PC-9 (cell line): ENCODE results near the gene PRR20D. TPM values are rescaled to one million over a fixed set of nuclear protein-coding genes. Genes with fewer than 3 reads are reported as not detected.

Experiments
- BruUV-seq: library from RNA; stranded (reverse); fragments of 400-500 nt; replicated peaks from 2 replicates; lab custom pipeline; 2021; lab: Mats Ljungman, UMichigan
- CTCF ChIA-PET: fragments of 300-600 bp; sonication (Branson Sonifier 250); formaldehyde crosslinking; loops from one replicate; lab custom pipeline; 2022; ENCODE audit warnings: antibody characterized with exemption; lab: Charles Lee
- POLR2A ChIA-PET: fragments of 300-600 bp; sonication (Branson Sonifier 250); formaldehyde crosslinking; loops from one replicate; lab custom pipeline; 2022; ENCODE audit warnings: antibody characterized with exemption; ENCODE audit not compliant: unreplicated experiment; lab: Charles Lee
- DNase-seq, 2 experiments: peaks; one replicate each; pipeline versions ENCODE4 v3.0.0 to v3.0.0-alpha.2; 2015 to 2022; ENCODE audit warnings: mixed read lengths in 1 of 2
- H2AFZ ChIP-seq: fragments of 200-600 bp; sonication (generic); 2 replicates; pipeline ENCODE4 v1.8.1; 2017; ENCODE audit warnings: antibody characterized with exemption
- H3F3A ChIP-seq: fragments of 200-600 bp; sonication (generic); 2 replicates; pipeline ENCODE4 v1.8.1; 2017; ENCODE audit warnings: antibody characterized with exemption, mild to moderate bottlenecking, low read depth; ENCODE audit not compliant: insufficient read depth
- H3K27ac ChIP-seq: fragments of 200-600 bp; sonication (generic); 2 replicates; pipeline ENCODE4 v1.6.1; 2016; ENCODE audit warnings: mixed run types
- H3K27me3 ChIP-seq: fragments of 200-600 bp; sonication (generic); 2 replicates; pipeline ENCODE4 v1.6.1; 2016; ENCODE audit warnings: low read depth, mixed run types; ENCODE audit not compliant: insufficient read depth
- H3K36me3 ChIP-seq: fragments of 200-600 bp; sonication (generic); 2 replicates; pipeline ENCODE4 v1.6.1; 2016; ENCODE audit warnings: low read depth, mixed run types
- H3K4me1 ChIP-seq: fragments of 200-600 bp; sonication (generic); replicated peaks from 2 replicates; pipeline ENCODE4 v1.6.1; 2016; ENCODE audit warnings: mixed run types; ENCODE audit not compliant: insufficient read depth
- H3K4me2 ChIP-seq: fragments of 200-600 bp; sonication (generic); 2 replicates; pipeline ENCODE4 v1.6.1; 2017; ENCODE audit warnings: mixed run types
- H3K4me3 ChIP-seq: fragments of 200-600 bp; sonication (generic); 2 replicates; pipeline ENCODE4 v1.6.1; 2016; ENCODE audit warnings: mixed run types
- H3K79me2 ChIP-seq: fragments of 200-600 bp; sonication (generic); 2 replicates; pipeline ENCODE4 v1.6.1; 2017; ENCODE audit warnings: low read depth, mixed run types
- H3K9me2 ChIP-seq: fragments of 200-600 bp; sonication (generic); 2 replicates; pipeline ENCODE4 v1.8.1; 2017; ENCODE audit warnings: mild to moderate bottlenecking; ENCODE audit not compliant: insufficient read depth
- H3K9me3 ChIP-seq: fragments of 200-600 bp; sonication (generic); 2 replicates; pipeline ENCODE4 v1.8.1; 2016; ENCODE audit warnings: low read depth; ENCODE audit not compliant: insufficient read depth
- H4K20me1 ChIP-seq: fragments of 200-600 bp; sonication (generic); 2 replicates; pipeline ENCODE4 v1.8.1; 2017; ENCODE audit not compliant: insufficient read depth
- EZH2 ChIP-seq: fragments of 200-600 bp; sonication (generic); IDR thresholded peaks from 2 replicates; pipeline ENCODE4 v1.8.0; 2017; ENCODE audit warnings: antibody characterized with exemption, low read depth
- intact Hi-C: fragments of 100-400 bp; cut with micrococcal nuclease; formaldehyde crosslinking; loops from one replicate; pipeline ENCODE4 v1.10.0; 2022; ENCODE audit not compliant: unreplicated experiment
- total RNA-seq: library from RNA; stranded (reverse); gene quantifications from 2 replicates; pipeline ENCODE4 v1.2.3, GENCODE V29; 2021
- TF ChIP-seq, protein P1 (sequence below): fragments of 200-600 bp; sonication (generic); conservative IDR thresholded peaks from 2 replicates; pipeline ENCODE4 v1.6.1; 2017; ENCODE audit warnings: mixed run types, antibody characterized with exemption, mild to moderate bottlenecking, moderate library complexity

Gene PRR20D
- total RNA-seq, 1 experiment from 2014 or later, result not detected

DNA sequence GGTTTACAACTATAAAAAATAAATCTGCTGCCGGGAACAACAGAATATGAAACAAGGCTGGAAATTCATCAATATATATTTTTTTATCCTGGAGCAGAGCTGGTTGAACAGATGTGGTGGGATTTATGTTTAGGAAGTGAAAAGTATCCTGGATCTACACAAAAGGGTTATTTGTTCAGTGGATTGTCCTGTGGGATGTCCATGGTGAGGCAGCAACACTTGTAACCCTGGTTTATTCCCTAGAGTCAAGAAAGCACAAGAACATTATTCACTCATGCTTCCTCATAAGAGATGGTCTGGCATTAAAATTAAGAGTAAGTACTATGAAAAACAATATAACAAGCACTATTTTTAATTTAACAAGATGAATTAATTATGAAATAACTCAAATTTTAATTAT lies 52.6 kb downstream of the PRR20D start:
- no peak overlapping the region for H3K27ac ChIP-seq
- ChIA-PET POLR2A (no interaction called here), CTCF (no interaction called here)
- DNase-seq, result no peak
- H3K4me2 ChIP-seq, result no peak overlapping the region
- no peaks in the 10 kb centered on the region for H3K36me3 ChIP-seq
- BruUV-seq, result no TSS peak
- no peaks in the 10 kb centered on the region for H3K27me3 ChIP-seq
- H3K79me2 ChIP-seq, result no peaks in the 10 kb centered on the region
- H4K20me1 ChIP-seq, result no peaks in the 10 kb centered on the region
- intact Hi-C loops, result no loop called here
- no peaks in the 10 kb centered on the region for H3F3A ChIP-seq
- no peaks in the 10 kb centered on the region for H3K4me1 ChIP-seq
- no peak overlapping the region for H3K4me3 ChIP-seq
- TF ChIP-seq, protein P1, sequence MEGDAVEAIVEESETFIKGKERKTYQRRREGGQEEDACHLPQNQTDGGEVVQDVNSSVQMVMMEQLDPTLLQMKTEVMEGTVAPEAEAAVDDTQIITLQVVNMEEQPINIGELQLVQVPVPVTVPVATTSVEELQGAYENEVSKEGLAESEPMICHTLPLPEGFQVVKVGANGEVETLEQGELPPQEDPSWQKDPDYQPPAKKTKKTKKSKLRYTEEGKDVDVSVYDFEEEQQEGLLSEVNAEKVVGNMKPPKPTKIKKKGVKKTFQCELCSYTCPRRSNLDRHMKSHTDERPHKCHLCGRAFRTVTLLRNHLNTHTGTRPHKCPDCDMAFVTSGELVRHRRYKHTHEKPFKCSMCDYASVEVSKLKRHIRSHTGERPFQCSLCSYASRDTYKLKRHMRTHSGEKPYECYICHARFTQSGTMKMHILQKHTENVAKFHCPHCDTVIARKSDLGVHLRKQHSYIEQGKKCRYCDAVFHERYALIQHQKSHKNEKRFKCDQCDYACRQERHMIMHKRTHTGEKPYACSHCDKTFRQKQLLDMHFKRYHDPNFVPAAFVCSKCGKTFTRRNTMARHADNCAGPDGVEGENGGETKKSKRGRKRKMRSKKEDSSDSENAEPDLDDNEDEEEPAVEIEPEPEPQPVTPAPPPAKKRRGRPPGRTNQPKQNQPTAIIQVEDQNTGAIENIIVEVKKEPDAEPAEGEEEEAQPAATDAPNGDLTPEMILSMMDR, result no peak
- TF ChIP-seq EZH2, result no peak
- no peak overlapping the region for H2AFZ ChIP-seq
- H3K9me3 ChIP-seq, result no peaks in the 10 kb centered on the region; the same call in 1 of the 2 replicates
- no peaks in the 10 kb centered on the region for H3K9me2 ChIP-seq

Other genes starting within 250 kb of the PRR20D start
- gene PRR20A, start 19.7 kb upstream of the PRR20D start, total RNA-seq, result not detected in 2 replicates
- gene PRR20B, start 13.1 kb upstream of the PRR20D start, total RNA-seq, result not detected in 2 replicates
- gene PRR20C, start 6.6 kb upstream of the PRR20D start, total RNA-seq, result not detected in 2 replicates
- gene PRR20E, start 6.6 kb downstream of the PRR20D start, total RNA-seq, result not detected in 2 replicates